ENCODE data around the gene ARID3A. TPM values are rescaled to one million over a fixed set of nuclear protein-coding genes. Genes with fewer than 3 reads are reported as not detected.
"Not testable (repeated sequence)": the region's sequence is repeated elsewhere in the genome, so short reads cannot be mapped to it uniquely, and the experiment has no call there.

The ARID3A gene, protein sequence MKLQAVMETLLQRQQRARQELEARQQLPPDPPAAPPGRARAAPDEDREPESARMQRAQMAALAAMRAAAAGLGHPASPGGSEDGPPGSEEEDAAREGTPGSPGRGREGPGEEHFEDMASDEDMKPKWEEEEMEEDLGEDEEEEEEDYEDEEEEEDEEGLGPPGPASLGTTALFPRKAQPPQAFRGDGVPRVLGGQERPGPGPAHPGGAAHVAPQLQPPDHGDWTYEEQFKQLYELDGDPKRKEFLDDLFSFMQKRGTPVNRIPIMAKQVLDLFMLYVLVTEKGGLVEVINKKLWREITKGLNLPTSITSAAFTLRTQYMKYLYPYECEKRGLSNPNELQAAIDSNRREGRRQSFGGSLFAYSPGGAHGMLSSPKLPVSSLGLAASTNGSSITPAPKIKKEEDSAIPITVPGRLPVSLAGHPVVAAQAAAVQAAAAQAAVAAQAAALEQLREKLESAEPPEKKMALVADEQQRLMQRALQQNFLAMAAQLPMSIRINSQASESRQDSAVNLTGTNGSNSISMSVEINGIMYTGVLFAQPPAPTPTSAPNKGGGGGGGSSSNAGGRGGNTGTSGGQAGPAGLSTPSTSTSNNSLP
- total RNA-seq (2014; rRNA removed; shearing (Covaris generic)): 10.4 and 11.8 TPM in 2 replicates

DNA sequence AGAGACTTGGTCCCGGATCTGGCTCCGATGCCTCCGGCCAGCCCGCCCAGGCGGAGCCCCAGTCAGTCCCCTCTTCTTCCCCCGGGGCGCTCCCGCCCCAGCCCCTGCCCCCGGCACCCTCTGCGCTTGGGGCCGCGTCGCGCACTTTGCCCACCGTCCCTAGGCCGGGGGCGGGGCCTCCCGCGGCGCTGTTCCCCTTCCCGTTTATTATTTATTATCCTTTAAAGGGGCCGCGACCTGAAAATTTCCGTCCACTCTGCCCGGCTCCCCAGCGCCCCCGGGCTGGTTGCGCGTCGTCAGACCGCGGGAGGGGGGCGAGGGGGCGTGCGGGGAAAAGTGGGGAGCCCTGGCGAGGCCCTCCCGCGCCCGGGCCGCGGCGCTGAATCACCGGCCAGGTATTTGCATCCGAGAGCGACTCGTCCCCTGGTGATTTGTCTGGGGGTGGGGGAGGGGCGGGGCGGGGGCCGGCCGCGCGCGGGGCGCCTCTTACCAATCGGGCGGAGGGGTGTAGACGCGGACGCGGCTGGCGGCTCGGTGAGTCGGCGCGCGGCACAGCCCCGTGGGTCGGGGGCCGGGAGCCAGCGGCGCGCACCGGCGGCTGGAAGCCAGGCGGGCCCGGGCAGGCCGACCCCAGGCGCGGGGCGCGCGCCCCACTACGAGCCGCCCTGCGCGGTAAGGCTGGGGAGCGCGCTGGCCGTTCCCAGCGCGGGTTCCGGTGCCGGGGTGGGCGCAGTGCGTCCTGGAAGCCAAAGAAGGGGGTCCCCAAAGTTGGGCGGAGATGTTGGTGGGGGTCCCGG lies at the start of gene ARID3A:
TSS of gene ARID3A (plus strand) at position 510 of the 797 bp plus-strand sequence. CDS start 3,494 bp downstream, outside the sequence.
- peak; percentile 72 for DNase-seq (ENCODE audit: low spot score)

DNA sequence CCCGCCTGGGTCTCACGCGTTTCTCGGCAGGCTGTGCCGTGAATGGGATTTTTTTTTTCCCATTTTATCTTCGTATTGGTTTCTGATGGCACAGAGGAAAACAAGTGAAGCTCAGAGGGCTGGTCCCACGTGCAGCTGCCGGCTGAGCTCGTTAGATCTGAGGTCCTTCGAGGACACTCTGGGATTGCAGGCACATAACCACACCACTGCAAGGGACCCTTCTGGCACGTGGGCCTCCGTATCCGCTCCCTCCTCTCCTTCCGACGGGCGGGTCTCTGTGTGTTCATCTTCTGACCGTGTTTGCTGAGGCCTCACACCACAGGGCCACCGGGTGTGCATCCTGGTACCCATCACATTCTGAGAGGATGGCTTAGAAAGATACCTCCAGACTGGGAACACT lies 49.7 kb upstream of the ARID3A start:
- no peak for DNase-seq (ENCODE audit: low spot score)

DNA sequence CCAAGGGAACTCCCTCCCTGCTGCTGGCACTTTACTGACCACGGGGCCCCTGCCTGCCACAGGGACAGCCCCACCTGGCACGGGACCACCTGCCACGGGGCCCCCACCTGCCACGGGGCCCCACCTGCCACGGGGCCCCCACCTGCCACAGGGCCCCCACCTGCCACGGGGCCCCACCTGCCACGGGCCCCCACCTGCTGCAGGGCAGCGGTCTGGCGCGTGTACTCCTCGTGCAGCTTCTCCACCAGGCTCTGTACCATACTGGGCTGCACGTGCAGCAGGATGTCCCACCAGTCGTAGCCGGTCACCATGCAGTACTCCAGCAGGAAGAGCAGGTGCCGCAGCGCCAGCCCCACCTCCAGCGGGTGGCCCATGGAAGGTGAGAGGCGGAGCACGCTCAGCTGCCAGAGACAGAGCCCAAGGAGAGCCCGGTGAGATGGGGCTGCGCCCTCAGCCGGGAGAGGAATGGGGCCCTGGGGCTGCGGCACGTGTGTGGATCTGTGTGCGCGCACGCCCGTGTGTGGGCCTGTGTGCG lies 49.0 kb upstream of the ARID3A start:
- DNase-seq (ENCODE audit: low spot score): no peak

DNA sequence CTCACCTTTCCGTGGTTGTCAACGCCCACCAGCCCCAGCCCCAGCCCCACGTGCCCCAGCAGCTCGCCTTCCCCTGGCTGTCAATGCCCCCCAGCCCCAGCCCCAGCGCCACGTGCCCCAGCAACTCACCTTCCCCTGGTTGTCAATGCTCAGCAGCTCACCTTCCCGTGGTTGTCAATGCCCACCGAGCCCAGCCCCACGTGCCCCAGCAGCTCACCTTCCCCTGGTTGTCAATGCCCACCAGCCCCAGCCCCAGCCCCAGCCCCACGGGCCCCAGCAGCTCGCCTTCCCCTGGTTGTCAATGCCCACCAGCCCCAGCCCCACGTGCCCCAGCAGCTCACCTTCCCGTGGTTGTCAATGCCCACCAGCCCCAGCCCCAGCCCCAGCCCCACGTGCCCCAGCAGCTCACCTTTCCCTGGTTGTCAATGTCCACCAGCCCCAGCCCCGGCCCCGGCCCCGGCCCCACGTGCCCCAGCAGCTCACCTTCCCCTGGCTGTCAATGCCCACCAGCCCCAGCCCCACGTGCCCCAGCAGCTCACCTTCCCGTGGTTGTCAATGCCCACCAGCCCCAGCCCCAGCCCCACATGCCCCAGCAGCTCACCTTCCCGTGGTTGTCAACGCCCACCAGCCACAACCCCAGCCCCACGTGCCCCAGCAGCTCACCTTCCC lies 47.7 kb upstream of the ARID3A start:
- not testable (repeated sequence) for DNase-seq (ENCODE audit: low spot score)

DNA sequence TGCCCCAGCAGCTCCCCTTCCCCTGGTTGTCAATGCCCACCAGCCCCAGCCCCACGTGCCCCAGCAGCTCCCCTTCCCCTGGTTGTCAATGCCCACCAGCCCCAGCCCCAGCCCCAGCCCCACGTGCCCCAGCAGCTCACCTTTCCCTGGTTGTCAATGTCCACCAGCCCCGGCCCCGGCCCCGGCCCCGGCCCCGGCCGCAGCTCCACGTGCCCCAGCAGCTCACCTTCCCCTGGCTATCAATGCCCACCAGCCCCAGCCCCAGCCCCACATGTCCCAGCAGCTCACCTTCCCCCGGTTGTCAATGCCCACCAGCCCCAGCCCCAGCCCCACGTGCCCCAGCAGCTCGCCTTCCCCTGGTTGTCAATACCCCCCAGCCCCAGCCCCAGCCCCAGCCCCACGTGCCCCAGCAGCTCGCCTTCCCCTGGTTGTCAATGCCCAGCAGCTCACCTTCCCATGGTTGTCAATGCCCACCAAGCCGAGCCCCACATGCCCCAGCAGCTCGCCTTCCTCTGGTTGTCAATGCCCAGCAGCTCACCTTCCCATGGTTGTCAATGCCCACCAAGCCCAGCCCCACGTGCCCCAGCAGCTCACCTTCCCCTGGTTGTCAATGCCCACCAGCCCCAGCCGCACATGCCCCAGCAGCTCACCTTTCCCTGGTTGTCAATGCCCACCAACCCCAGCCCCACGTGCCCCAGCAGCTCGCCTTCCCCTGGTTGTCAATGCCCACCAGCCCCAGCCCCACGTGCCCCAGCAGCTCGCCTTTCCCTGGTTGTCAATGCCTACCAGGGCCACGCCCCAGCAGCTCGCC lies 46.9 kb upstream of the ARID3A start:
- not testable (repeated sequence) for DNase-seq (ENCODE audit: low spot score)

DNA sequence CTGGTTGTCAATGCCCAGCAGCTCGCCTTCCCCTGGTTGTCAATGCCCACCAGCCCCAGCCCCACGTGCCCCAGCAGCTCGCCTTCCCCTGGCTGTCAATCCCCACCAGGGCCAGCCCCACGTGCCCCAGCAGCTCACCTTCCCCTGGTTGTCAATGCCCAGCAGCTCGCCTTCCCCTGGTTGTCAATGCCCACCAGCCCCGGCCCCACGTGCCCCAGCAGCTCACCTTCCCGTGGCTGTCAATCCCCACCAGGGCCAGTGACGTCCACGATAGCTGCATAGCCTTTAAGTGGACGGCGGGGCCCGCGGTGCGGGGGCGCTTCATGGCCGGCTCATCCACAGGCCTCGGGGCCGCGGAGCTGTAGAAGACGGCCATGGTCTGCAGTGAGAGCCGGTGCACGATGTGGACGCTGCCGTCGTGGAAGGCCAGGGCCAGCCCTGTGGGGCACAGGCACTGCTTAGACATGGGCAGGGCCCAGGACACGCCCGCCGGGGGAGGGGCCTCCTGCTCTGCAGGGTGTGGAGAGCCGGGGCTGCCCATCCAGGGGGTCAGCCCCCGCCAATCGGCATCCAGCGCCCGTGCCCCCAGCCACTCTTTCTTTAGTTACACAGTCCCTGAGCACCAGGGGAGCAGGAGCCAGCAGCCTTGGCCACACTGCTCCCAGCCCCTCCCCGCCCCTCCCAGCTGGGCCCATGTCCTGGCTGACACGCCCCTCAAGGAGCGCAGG lies 46.0 kb upstream of the ARID3A start:
- no peak for DNase-seq (ENCODE audit: low spot score)

DNA sequence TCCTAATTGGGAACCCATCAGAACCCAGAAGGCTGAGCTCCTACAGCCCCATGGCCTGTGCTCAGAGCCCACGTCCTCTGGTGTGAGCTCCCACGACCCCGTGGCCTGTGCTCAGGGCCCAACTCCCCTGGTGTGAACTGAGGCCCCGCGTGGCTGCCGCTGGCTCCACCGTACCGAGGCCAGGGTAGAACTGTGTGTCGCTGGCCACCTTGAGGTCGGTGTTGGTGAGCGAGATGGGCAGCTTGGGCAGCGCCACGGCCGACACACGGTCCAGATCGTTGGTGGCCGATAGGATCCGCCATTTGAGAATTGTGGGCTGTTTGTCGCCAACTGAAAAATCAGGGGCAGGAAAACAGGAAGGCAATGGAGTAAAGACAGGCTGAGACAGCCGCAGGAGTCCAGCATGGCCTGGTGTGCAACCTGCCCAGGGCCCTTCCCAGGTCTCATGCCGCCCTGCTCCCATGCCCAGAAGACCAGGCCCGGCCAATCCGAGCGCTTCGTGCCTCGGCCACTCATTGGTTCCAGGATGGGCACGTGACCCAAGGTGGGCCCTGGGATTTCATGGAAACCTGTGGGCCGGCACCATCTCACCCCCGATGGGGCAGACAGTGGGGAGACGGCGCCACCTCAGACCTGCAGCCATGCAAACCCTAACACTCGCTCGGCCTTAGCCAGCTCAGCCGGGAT lies 44.3 kb upstream of the ARID3A start:
- DNase-seq (ENCODE audit: low spot score): no peak

DNA sequence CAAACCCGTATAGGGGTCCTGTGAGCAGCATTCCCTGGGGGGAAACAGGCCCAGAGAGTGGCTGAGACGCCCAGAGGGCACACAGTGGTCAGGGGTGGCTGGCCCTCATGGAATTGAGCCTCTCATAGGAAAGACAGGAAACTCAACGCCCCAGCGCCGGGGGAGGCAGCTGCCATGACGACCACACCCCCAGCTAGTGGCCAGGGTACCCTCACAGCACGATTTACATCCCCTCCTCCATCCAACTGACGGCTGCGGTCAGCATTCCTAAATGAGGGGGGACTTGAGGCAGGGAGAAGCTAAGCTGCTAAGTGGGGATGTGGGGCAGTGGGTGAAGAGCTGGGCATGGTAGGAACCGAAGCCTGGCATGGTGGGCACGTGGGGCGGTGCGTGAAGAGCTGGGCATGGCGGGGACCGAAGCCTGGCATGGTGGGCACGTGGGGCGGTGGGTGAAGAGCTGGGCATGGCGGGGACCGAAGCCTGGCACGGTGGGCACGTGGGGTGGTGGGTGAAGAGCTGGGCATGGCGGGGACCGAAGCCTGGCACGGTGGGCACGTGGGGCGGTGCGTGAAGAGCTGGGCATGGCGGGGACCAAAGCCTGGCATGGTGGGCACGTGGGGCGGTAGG lies 42.9 kb upstream of the ARID3A start:
- no peak for DNase-seq (ENCODE audit: low spot score)

DNA sequence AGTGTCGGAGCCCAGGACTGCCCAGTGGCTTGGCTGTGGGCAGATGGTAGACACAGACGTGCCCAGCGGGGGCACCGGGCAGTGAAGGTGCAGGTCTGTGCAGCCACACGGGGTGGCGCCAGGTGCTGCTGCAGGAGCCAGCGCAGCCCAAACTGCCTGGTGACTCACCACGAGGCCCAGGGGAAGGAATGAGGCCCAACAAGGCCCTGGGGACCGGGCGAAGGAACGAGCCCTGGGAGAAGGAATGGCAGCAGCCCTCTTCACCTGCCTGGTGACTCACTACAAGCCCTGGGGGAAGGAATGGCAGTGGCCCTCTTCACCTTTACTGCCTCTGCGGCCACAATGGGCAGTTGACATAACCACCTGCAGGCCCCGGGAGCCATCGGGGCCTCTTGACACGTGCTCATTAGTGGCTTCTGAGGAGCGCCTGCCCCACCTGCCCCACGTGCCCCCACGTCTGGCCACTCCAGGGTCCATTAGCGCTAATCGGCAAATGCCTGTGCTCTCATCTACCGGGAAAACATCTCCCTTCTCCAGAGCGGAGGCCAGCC lies 42.1 kb upstream of the ARID3A start:
- peak; percentile 85 for DNase-seq (ENCODE audit: low spot score)

DNA sequence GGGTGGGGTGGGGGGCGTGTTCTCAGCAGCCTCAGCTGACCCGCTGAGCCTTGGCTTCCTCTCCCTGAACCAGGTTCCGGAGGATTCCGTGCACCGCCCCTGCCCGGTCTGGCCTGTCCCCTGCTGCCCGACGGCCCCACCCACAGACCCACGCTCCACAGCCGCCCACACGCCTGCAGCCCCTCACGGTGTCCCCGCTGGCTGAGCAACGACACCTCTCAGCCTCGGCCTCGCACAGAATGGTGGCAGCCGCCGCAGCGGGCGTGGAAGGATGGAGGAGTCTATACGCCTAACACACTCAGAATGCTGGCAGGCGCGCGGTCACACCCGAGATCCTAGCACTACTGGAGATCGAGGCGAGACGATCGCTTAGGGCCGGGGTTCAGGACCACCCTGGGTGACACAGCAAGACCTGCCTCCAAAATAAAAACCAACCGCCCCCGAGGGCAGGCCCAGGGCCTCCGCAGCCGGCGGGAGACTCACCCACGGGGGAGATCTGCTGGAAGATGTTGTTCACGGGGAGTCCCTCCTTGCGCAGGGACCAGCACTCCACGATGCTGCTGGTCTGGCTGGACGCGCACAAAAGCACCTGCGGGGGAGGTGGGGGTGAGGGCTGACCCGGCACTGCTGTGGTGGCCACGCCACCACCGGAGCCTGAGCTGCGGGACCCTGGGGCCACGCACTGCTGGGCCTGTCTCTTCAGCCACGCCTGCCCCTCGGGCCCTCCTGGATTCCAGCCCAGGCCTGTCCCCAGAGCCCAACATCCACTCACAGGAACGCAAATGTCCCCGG lies 41.2 kb upstream of the ARID3A start:
- no peak for DNase-seq (ENCODE audit: low spot score)

DNA sequence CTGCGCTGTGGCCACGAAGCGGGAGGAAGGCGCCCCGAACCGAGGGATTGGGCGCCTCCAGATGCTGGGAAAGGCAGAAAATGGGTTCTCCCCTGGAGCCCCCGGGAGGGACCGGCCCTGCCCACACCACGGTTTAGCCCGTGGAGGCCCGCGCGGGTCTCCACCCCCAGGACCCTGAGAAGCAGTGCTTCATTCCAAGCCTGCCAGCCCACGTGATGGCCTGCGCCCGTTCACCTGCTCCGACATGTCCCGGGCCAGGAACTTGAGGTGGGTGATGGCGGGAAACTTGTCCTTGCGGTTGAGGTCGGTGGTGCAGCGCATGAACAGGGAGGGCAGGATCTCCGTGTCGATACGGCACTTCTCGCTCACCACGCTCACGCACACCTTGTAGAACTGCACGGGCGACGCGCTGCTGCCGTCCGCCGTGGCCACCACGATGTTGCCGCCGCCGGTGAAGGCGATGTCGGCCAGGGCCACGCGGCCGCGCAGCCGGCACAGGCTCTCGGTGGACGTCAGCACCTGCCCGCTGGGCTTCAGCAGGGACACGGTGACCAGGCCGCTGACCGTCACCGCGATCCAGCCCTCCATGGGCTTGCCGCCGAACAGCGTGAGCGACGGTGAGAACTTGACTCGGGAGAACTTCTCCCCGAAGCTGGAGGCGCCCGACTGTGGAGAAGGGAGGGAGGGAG lies 40.2 kb upstream of the ARID3A start:
- no peak for DNase-seq (ENCODE audit: low spot score)

DNA sequence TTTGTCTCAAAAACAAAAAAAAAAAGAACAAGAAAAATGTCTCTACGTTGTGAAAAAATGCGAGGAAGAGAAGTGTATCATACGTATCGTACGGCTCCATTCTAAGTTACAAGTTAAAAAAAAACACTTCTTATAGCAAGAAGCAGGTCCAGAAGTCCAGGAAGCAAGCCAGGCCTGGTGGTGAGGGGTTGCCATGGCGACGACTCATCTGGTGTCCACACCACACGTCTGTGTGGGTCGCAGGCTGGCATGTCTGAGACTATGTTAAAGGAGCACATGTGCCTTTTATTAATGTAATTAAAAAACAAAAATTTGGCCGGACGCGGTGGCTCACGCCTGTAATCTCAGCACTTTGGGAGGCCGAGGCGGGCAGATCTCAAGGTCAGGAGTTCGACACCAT lies 38.8 kb upstream of the ARID3A start:
- DNase-seq (ENCODE audit: low spot score): no peak

DNA sequence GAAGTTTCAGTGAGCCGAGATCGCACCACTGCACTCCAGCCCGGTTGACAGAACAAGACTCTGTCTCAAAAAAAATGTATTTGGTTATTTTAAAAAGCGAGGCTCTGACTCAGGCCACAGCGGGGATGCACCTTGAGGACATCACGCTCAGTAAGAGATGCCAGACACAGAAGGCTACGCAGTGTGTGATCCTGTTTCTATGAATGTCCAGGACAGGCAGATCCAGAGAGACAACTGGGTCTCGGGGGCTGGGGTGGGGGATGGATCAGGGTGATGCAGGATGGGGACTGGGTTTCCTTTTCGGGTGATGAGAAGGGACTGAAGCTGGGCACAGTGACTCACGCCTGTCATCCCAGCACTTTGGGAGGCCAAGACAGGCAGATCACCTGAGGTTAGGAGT lies 38.2 kb upstream of the ARID3A start:
- no peak for DNase-seq (ENCODE audit: low spot score)

DNA sequence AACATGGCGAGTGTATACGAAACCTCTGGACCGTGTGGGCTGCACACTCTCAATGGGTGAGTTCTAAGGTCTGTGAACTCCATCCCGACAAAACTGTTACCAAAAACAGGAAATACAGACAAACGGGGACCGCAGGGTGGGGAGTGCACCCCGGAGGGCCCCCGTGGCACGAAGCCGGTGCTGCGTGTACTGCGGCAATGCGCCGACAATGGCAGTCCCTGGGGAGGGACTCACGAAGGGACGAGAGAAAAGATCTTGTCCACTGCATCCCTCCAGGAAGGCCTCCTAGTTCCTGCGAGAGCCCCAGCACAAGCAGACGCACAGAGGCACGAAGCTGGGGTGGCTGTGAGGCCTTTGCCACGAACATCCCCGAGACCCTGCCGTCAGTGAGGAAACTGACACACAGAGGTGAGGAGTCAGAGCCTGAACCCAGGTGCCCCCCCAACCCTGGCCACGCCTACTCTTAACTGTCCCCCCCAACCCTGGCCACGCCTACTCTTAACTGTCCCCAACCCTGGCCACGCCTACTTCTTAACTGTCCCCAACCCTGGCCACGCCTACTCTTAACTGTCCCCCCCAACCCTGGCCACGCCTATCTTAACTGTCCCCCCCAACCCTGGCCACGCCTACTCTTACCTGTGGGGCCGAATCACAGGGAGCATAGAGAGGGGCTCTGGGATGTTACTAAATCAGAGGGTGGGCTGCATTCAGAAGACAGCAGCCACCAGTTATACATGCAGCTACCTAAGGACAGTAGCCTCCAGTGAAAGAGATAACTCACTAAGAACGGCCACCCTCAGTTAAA lies 37.1 kb upstream of the ARID3A start:
- no peak for DNase-seq (ENCODE audit: low spot score)

DNA sequence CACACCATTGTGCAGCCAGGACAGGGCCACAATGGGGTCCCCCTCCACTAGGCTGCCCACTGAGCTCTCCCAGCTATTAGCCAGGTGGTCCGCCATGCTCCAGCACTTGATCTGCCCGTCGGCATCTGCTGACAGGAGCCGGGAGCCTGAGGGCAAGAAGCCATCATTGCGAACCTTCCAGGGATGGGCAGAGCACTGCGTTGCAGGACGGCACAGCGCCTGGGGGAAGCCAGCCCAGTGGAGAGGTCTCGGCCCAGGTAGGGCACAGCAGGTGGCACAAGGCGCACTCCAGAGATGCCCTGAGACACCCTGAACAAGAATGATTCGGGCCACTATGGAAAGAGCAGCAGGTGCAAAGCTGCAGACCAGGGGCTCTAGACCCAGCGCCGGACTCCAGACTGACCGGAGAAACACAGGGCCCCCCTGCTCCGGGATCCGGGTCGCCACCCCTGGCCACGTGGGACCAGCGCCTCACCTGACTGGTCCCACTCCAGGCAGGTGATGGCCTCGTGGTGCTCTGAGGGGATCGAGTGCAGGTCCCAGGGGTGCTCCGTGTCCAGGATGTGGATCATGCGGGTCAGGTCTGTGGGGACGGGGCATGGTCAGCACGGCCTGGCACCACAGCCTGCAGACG lies 36.1 kb upstream of the ARID3A start:
- no peak for DNase-seq (ENCODE audit: low spot score)

DNA sequence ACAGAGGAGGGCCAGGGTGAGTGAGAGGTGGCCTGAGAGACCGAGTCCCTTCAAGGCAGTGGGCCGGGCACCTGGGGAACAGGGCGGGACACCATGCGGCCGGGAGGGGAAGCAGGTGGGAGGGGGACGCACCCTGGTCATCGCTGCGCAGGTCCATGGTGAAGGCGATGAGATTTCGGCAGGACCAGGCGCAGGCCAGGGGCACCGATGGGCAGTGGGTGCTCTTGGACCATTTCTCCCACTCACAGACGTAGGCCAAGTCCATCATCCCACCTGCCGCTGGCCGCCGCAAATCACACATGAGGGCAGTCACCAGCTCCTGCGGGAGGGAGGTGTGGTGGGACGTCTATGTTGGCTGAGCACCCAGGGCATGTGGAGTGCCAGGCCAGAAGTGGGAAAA lies 35.0 kb upstream of the ARID3A start:
- no peak for DNase-seq (ENCODE audit: low spot score)
